ENCODE measurements around the gene PDZD2.

PDZD2 gene

DNA sequence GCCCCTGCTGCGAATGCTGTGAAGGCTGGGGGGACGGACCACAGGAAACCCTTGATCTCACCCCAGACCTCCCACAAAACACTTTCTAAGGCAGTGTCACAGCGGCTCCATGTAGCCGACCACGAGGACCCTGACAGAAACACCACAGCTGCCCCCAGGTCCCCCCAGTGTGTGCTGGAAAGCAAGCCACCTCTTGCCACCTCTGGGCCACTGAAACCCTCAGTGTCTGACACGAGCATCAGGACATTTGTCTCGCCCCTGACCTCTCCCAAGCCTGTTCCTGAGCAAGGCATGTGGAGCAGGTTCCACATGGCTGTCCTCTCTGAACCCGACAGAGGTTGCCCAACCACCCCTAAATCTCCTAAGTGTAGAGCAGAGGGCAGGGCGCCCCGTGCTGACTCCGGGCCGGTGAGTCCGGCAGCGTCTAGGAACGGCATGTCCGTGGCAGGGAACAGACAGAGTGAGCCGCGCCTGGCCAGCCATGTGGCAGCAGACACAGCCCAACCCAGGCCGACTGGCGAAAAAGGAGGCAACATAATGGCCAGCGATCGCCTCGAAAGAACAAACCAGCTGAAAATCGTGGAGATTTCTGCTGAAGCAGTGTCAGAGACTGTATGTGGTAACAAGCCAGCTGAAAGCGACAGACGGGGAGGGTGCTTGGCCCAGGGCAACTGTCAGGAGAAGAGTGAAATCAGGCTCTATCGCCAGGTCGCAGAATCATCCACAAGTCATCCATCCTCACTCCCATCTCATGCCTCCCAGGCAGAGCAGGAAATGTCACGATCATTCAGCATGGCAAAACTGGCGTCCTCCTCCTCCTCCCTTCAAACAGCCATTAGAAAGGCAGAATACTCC, 450.4 kb downstream of the PDZD2 start:
- DNase-seq: no peak

DNA sequence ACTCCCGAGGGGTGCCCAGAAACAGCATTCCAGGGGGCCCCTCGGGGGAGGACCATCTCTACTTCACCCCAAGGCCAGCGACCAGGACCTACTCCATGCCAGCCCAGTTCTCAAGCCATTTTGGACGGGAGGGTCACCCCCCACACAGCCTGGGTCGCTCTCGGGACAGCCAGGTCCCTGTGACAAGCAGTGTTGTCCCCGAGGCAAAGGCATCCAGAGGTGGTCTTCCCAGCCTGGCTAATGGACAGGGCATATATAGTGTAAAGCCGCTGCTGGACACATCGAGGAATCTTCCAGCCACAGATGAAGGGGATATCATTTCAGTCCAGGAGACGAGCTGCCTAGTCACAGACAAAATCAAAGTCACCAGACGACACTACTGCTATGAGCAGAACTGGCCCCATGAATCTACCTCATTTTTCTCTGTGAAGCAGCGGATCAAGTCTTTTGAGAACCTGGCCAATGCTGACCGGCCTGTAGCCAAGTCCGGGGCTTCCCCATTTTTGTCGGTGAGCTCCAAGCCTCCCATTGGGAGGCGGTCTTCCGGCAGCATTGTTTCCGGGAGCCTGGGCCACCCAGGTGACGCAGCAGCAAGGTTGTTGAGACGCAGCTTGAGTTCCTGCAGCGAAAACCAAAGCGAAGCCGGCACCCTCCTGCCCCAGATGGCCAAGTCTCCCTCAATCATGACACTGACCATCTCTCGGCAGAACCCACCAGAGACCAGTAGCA, 451.3 kb downstream of the PDZD2 start:
- no peak for DNase-seq

GRCh38 chr5:32090755-32091128, 451.8 kb downstream of the PDZD2 start:
- DNase-seq: no peak

GRCh38 chr5:32092938-32093812, 454.2 kb downstream of the PDZD2 start:
- DNase-seq: peak; percentile 70 to 72

- no peak for DNase-seq
Observed at GRCh38 chr5:32094691-32095090, 455.8 kb downstream of the PDZD2 start.

- no peak for DNase-seq
Observed at GRCh38 chr5:32095261-32095671, 456.3 kb downstream of the PDZD2 start.

DNA sequence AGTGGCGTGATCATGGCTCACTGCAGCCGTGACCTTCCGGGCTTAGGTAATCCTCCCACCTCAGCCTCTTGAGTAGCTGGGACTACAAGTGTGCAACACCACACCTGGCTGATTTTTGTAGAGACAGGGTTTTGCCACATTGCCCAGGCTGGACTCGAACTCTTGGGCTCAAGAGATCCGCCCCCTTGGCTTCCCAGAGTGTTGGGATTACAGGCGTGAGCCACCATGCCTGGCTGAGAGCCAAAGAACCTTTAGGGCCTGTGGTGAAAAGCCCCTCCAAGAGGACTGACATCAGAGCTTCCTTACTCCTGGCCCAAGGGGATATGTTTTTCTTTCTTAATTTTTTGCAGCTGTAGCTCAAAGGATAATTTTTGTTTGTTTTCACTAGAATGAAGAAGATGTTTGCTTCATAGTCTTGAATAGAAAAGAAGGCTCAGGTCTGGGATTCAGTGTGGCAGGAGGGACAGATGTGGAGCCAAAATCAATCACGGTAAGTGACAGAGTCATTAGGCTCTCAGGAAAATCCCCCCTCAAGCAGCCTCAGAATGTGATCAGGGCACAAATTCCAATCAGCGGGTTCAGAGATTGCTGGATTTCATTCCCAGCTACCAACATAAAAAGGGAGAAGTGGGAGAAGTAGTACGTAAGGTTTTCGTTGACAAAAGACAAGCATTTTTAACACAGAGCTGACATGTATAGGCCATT, 458.1 kb downstream of the PDZD2 start:
- no peak for DNase-seq

DNA sequence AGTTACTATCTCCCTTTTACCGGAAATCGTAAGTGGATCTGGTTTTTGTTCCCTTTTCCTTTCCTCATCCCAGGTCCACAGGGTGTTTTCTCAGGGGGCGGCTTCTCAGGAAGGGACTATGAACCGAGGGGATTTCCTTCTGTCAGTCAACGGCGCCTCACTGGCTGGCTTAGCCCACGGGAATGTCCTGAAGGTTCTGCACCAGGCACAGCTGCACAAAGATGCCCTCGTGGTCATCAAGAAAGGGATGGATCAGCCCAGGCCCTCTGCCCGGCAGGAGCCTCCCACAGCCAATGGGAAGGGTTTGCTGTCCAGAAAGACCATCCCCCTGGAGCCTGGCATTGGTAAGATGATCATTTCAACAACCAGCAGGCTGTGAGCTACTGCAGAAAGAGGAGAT, 459.4 kb downstream of the PDZD2 start:
- DNase-seq: no peak

DNA sequence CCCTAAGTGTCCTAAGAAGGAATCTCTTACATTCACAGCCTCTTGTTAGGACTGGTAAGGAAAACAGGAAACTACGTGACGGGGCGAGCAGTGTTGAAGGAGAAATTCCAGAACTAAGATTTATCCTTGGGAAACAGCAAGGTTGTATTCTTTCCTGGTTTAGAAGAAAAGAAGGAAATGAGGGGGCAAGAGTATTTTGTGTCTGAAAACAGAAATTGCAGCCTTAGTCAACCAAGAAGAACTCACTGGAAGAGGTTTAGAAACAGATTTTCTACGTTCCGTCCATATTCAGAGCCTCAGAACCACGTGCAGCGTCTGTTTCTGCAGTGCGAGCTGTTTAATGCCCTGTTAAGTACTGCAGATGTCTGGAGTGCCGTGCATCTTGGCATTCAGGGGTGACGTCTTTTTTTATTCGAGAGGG, 460.0 kb downstream of the PDZD2 start:
- no peak for DNase-seq

GRCh38 chr5:32099486-32100035, 460.6 kb downstream of the PDZD2 start:
- DNase-seq: no peak

- no peak for DNase-seq
Observed at GRCh38 chr5:32100230-32100629, 461.3 kb downstream of the PDZD2 start.

DNA sequence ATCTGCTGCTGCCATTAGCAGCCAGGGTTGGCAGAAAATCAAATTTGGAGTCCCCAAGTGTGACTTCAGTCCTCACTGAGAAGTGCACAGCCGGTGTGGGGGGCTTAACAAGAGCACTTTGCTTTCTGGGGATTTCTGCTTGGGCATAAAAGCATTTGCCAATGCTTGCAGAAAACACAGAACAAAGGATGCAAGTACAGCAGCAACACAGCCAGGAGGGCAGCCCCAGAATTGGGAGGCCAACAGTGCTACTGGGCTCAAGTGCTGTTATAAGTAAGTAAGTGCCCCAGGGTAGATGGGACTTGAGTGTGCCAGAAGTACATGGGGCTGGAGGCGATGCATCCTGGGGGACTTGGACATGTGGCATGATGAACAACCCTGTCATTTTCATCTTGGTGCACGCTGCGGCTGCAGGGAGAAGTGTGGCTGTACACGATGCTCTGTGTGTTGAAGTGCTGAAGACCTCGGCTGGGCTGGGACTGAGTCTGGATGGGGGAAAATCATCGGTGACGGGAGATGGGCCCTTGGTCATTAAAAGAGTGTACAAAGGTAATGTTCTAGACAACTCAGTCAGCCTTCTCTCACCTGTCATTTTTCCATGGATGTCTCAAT, 461.9 kb downstream of the PDZD2 start:
- DNase-seq: no peak

DNA sequence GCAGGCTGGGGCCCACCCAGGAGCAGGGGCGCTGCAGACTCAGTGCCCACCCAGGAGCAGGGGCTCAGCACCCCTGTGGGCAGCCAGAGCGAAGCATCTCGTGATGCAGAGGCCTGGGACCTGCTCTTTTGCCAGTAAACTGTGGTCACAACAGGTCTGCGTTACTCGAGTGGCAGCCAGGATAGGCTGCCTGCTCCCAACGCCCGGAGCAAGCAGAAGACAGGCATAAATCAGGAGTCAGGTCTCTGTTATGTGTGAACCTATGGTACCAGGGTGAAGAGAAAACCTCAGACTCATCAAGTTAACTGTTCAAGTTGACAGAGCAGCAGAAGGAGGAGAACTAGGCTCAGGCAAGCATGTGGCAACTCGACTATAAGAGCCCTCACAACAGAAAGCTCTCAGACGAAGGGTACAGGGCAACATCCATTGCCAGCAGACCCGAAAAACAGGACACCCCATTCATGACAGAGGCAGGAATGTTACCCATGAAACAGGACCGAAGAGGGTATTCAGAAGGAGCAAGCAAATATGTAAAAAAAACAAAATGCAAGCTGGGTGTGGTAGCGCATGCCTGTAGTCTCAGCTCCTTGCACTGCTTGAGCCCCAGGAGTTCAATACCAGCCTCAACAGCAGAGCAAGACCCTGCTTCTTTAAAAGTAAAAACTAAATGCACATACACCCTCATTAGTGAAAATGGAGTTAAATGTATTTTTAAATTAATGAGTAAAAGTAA, 463.5 kb downstream of the PDZD2 start:
- no peak for DNase-seq

GRCh38 chr5:32103521-32103920, 464.6 kb downstream of the PDZD2 start:
- no peak for DNase-seq

- no peak for DNase-seq
Observed at GRCh38 chr5:32107291-32107690, 468.4 kb downstream of the PDZD2 start.

DNA sequence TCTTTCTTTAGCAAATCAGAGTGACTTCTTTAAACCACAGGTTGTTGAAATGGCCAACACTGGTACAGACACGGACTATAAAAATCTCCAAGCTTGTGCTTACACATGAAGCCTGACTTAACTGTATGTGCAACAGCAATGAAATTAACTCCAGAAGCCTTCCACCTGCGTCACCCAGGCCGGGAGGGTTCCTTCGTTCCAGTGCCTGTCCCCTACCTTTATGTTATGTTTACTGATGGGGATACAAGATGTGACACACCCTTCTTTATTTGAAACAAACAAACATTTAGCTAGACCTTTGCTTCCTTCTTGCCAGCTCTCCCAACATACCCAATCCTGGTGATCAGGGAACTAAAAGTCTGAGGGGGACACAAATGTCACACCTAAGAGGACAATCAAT, 469.2 kb downstream of the PDZD2 start:
- no peak for DNase-seq

DNA sequence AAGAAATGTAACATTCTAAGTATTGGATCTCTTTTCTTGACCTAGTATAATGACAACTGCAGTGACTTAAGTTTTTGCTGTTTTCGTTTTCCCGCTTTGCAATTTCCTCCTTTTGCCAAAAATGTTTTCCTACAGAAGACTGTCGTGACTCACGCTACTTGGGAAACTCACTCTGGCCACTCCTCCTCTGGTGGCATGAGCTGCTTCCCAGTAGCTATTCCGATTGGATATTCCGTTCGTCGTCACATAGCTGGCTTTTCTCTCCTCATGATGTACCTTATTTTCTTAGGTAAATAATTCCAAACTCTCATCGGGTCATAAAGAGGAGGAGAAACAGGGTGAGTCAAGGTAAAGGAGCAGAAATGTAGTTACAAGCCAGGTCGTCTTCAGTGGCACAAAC, 470.3 kb downstream of the PDZD2 start:
- DNase-seq: no peak

DNA sequence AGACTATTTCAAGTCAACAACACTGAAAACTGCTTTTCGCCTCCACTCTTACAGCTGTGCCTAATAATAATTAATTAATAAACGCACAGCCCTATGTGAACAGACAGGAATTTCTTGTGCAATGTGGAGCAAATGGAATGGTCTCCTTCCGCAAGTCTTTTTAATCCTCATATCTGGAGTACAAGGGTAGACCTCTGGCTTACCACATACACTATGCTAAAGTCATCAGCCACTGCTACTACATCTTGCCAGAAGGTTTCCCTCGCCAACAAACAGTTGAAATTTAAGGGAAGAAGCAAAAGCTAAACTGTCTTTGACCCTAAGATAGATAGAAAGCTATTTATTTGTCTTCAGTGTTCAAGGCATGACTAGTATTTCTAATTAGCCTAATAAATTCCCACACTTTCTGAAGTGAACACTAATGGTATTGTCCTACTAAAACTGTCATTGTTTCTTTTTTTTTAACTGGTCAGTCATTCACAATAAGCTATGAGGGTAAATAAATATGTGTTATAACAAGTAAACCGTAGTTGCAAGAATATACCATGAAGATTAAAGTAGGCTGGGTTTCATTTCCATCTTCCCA, 471.3 kb downstream of the PDZD2 start:
- no peak for DNase-seq

DNA sequence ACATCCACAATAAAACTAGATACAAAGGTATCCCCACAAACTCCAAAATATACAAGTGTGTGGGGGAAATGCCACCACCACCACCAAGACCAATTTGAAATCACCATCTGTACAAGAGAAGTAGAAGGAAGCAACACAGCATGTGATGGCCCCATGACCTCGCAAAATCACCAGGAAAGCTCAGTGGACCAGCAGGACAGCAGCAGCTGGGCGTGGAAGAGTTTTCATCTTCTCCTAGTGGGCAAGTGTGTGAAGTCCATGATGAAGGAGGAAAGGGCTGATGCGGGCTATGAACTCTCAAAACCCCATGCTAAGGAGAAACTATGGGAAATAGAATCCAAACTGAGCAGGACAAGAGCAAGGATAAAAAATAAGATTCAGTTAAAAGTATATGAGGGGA, 477.1 kb downstream of the PDZD2 start:
- no peak for DNase-seq

- DNase-seq: no peak
Observed at GRCh38 chr5:32116574-32117313, 477.8 kb downstream of the PDZD2 start.
